Hippocampal formation (tissue), 2 donors: ENCODE measurements around the gene TBX19.
"Not testable (repeated sequence)": the region's sequence is repeated elsewhere in the genome, so short reads cannot be mapped to it uniquely, and the experiment has no call there.

Experiments
- DNase-seq, 2 donors: peaks; one replicate each; lab custom pipeline; 2025; lab: John Stamatoyannopoulos, UW

The TBX19 gene

DNA sequence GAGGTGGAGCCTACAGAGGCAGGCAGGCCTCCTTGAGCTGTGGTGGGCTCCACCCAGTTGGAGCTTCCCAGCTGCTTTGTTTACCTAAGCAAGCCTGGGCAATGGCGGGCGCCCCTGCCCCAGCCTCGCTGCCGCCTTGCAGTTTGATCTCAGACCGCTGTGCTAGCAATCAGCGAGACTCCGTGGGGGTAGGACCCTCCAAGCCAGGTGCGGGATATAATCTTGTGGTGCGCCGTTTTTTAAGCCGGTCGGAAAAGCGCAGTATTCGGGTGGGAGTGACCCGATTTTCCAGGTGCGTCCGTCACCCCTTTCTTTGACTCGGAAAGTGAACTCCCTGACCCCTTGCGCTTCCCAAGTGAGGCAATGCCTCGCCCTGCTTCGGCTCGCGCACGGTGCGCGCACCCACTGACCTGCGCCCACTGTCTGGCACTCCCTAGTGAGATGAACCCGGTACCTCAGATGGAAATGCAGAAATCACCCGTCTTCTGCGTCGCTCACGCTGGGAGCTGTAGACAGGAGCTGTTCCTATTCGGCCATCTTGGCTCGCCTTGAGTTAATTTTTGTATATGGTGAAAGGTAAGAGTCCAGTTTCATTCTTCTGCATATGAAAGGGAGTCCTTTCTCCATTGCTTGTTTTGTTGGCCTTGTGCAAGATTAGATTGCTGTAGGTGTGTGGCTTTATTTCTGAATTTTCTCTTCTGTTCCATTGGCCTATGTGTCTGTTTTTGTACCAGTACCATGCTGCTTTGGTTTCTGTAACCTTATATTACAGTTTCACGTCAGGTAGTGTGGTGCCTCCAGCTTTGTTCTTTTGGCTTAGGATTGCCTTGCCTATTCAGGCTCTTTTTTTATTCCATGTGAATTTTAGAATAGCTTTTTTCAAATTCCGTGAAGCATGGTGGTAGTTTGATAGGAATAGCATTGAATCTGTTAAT, 73.9 kb downstream of the TBX19 start:
- not testable (repeated sequence) for DNase-seq

DNA sequence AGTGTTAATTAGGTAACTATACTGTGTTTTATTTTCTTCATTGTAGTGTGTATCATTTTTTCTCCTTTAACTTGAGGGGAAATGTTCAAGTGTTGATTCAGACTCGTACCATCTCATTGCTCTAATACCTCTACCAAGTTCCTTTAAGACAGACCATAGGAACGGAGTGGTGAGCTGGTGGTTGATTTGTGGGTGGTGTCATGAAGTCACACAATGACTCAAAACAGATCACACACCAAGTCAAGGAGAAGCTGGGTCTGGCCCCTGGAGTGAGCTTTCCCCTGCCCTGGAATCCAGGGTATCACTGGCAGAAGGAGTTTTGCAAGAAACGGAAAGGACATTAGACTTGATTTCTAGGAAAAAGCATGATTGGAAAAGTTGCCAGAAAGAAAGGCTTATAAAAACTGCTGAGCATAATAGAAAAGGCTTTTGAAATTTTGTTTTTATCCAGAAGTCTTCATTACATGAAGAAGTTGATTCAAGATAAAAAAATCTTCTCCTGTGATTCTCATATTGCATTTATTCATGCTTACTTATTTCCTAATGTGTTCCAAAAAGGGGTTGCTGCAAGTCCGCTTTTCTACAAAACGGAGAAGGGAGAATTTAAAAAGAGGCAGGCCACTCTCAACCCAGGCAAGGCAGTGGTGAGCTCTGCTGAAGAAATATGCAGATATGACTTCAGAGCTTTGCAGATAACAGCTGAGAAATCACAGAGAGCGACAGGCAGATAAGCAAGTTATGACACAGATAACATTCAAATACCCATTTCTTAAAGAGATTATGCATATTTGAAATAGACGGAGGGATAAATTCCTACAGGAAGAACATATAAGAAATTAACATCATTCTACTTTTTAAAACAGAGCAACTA, 79.7 kb downstream of the TBX19 start:
- no peak for DNase-seq

DNA sequence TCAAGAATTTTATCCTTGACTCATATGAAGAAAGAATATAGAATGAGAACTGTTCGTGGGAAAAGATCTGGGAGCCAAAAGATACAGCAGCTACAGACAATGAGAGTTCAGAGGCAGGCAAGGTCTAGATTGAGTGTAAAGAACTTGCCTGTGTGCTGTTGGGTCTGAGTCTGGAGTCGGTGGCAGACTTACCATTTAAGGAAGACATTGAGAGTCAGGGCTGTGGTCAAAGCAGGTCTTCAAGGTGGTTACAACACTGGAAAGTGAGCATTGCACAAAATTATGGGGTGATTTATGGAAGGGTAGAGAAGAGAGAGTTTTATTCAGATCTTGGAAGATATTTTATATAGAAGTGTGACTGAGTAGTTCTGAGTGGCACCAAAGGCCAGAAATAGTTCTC, 80.6 kb downstream of the TBX19 start:
- no peak for DNase-seq

DNA sequence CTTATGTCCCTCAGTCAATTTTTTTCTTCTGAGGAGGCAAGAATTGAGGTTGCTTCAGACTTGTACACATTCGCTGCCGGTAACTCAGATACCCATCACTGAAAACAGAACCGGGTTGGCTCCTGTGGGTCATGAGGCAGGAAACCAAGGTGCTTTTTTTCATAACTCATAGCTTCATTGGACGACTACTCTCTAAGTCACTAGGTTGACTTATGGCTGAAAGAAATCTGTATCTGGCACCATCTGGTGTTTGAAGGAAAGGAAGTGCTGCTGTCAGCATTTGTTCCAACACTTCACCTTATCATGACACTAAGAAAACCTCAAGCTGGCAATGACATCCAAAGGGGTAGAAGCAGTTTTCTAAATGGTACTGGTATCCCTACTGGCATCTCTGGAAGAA, 82.3 kb downstream of the TBX19 start:
- DNase-seq = no peak
